GM18519 (cell line): ENCODE data around the gene TOX2.

Source experiments
- ATAC-seq: cut with Tn5 transposase; IDR thresholded peaks from one replicate; pipeline ENCODE4 v1.9.1; 2021; ENCODE audit warnings: mild to moderate bottlenecking, moderate library complexity; ENCODE audit not compliant: unreplicated experiment, low FRiP score

The TOX2 gene

GRCh38 chr20:43973671-43974450, 59.2 kb downstream of the TOX2 start:
- no peak for ATAC-seq

- ATAC-seq = no peak
These were observed 60.0 kb downstream of the TOX2 start for GRCh38 chr20:43974695-43975094.

DNA sequence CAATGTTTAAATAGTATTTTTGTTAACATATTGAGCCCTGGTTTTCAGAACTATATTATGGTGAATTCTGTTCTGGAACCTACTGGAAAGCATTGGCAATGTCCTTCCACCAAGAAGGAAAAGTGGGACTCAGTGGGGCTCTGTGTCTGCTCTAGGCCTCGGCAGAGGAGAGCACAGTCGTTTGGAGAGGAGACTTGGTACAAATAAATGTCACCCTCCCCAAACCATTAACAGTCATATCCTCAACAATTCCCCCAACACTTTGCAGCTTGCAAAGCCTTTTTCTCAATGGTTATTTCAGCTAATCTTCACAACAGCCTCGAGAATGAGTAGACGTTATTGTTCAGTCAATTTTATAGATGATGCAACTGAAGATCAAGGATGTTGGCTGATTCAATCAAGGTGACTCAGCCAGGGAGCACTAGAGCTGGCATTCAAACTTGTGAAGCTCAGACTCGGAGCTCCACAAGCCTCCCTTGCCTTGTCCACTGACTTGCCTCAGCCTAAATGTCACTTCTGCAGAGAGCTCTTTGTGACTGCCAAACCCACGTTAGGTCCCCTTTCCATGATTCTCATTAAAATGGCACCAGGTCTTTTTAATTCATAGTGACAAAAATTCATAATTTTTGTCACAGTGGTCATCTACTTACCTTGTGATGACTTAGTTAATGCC, 60.6 kb downstream of the TOX2 start:
- no peak for ATAC-seq

GRCh38 chr20:43976547-43976946, 61.9 kb downstream of the TOX2 start:
- ATAC-seq = no peak

GRCh38 chr20:43977252-43977651, 62.6 kb downstream of the TOX2 start:
- ATAC-seq = no peak

- ATAC-seq = no peak
These were observed 63.3 kb downstream of the TOX2 start for GRCh38 chr20:43977962-43978361.

DNA sequence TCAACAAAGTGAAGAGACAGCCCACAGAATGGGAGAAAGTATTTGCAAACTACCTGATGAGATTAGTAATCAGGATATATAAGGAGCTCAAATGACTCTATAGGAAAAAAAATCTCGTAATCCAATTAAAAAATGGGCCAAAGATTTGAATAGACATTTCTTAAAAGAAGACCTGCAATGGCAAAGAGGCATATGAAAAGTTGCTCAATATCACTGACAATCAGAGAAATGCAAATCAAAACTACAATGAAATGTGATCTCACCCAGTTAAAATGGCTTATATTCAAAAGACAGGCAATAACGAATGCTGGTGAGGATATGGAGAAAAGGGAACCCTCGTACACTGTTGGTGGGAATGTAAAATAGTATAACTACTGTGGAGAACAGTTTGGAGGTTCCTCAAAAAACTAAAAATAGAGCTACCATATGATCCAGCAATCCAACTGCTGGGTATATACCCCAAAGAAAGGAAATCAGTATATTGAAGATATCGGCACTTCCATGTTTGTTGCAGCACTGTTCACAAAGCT, 65.0 kb downstream of the TOX2 start:
- no peak for ATAC-seq

- no peak for ATAC-seq
These were observed 66.9 kb downstream of the TOX2 start for GRCh38 chr20:43981540-43981939.

- no peak for ATAC-seq
These were observed 67.4 kb downstream of the TOX2 start for GRCh38 chr20:43982016-43982415.

GRCh38 chr20:43982886-43983285, 68.2 kb downstream of the TOX2 start:
- ATAC-seq = no peak

- ATAC-seq = no peak
These were observed 68.7 kb downstream of the TOX2 start for GRCh38 chr20:43983359-43983758.

- no peak for ATAC-seq
These were observed 69.3 kb downstream of the TOX2 start for GRCh38 chr20:43983904-43984361.

DNA sequence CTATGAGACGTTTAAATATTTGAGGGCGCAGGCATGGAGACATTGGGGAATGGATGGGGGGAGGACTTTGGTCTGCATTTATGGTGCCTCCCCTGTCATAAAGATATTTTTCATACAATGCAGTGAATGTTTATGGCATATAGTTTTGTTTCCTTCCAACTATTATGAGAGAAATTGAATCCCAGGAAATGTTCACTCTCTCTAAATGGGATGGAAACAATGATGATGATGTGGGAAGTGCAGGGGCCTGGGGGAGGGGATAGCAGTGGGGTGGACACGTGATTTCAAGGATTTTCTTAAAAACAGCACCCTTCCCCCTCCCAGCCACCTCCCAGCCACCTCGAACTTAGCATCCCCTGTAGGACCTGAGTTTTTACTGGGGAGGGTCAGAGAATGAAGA, 69.9 kb downstream of the TOX2 start:
- no peak for ATAC-seq

- no peak for ATAC-seq
These were observed 70.5 kb downstream of the TOX2 start for GRCh38 chr20:43985121-43985520.

- no peak for ATAC-seq
These were observed 71.1 kb downstream of the TOX2 start for GRCh38 chr20:43985608-43986316.

DNA sequence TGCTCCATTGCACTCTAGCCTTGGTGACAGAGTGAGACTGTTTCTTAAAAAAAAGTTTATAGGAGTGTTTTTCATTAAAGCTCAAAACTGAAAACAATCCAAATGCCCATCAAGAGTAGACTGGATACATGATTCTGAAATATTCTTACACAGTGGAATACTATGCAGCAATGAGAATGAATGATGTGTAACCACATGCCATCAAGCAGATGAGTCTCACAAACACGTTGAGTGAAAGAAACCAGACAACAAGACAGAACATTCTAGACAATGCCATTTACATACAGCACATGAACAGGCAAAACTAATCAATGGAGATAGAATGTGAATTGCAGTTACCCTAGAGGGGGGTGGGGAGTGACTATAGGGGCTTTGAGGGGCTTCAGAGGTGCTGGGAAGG, 72.4 kb downstream of the TOX2 start:
- ATAC-seq = no peak

- ATAC-seq = no peak
These were observed 72.9 kb downstream of the TOX2 start for GRCh38 chr20:43987531-43987930.

- ATAC-seq = no peak
These were observed 73.8 kb downstream of the TOX2 start for GRCh38 chr20:43988451-43988850.

GRCh38 chr20:43988867-43989266, 74.2 kb downstream of the TOX2 start:
- ATAC-seq = no peak

DNA sequence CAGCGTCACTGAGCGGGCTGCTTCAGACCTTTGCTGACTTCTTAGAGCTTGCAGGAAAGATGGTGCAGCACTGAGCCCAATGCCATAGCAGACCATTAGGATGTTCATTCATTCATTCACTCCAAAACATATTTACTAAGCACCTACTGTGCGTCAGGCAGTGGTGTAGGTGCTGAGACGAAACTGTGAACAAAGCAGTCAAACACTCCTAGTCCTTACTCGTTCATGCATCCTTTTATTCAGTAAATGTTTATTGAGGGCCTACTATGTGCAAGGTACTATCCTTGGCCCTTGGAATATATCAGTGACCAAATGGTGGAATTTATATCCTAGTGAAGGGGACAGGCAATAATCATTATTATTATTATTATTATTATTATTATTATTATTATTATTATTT, 76.6 kb downstream of the TOX2 start:
- ATAC-seq = no peak

DNA sequence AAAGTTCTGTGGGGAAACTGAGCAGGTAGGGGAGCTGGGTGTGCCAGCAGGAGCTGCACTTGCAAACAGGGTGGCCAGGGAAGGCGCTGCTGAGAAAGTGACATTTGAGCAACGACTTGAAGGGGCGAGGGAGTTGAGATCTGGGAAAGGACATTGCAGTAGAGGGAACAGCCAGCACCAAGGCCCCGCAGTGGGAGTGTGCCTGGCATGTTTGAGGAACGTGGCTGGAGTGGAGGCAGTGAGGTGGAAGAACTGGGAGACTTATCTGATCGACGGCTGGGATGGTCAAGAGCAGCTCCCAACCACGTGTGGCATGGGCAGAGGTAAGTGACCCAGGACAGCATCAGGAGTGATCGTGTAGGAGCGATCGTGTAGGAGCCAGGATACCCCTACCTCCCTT, 77.3 kb downstream of the TOX2 start:
- no peak for ATAC-seq
